Measurements from ENCODE around the gene TICRR. TPM values are rescaled to one million over a fixed set of nuclear protein-coding genes. Genes with fewer than 3 reads are reported as not detected.

TICRR gene
- total RNA-seq: under 1 TPM in 1 of 2 donors, not detected in 1; under 0.01 TPM

GRCh38 chr15:89575146-89575655, at the start of gene TICRR:
Gene TICRR (plus strand): TSS chr15:89575469. CDS start chr15:89575587, 118 bp downstream.
- TF ChIP-seq POLR2A (IDR thresholded peaks at IDR 0.05) (no peak), CTCF (IDR thresholded peaks at IDR 0.05) (no peak)
- intact Hi-C loops (cut with DNase I): no loop called here
- ATAC-seq (peak; percentile 100), DNase-seq (peak; percentile 97 to 99 (median 97))
- no peaks in the 10 kb centered on the region for H3K27me3 ChIP-seq
- 0% methylated on average over 15 to 37 of the region's 37 CpGs for WGBS, 2 donors
- H3K4me1 ChIP-seq: peaks cover 10% of the 10 kb centered on the region
- peak within 1 kb of the TSS in 1 of 4 donors; percentile 21 for H3K27ac ChIP-seq
- no peaks in the 10 kb centered on the region for H3K36me3 ChIP-seq (replicated peaks in 1 of 2; ENCODE audit: insufficient read depth in 1 of 2, low read depth in 2 of 2)
- no peaks in the 10 kb centered on the region for H3K9me3 ChIP-seq
- H3K4me3 ChIP-seq: peak within 1 kb of the TSS; percentile 60 to 80

GRCh38 chr15:89526181-89526580, 49.1 kb upstream of the TICRR start:
- H3K36me3 ChIP-seq (replicated peaks in 1 of 2; ENCODE audit: insufficient read depth in 1 of 2, low read depth in 2 of 2): no peaks in the 10 kb centered on the region
- H3K27me3 ChIP-seq: no peaks in the 10 kb centered on the region
- no peak overlapping the region for H3K27ac ChIP-seq
- no peaks in the 10 kb centered on the region for H3K9me3 ChIP-seq
- WGBS, 2 donors: 91 to 92% methylated on average over 7 of the region's 7 CpGs
- H3K4me1 ChIP-seq: peaks cover 5% of the 10 kb centered on the region
- DNase-seq: no peak
- intact Hi-C loops (cut with DNase I): no loop called here
- TF ChIP-seq CTCF (IDR thresholded peaks at IDR 0.05) (no peak), POLR2A (IDR thresholded peaks at IDR 0.05) (no peak)
- no peak for ATAC-seq
- H3K4me3 ChIP-seq: no peak overlapping the region

GRCh38 chr15:89526601-89527441, 48.4 kb upstream of the TICRR start:
- intact Hi-C loops (cut with DNase I): no loop called here
- Histone ChIP-seq H3K27ac (no peak overlapping the region), H3K36me3 (replicated peaks in 1 of 2; ENCODE audit: insufficient read depth in 1 of 2, low read depth in 2 of 2) (no peaks in the 10 kb centered on the region), H3K27me3 (no peaks in the 10 kb centered on the region), H3K9me3 (no peaks in the 10 kb centered on the region), H3K4me3 (no peak overlapping the region), H3K4me1 (peaks cover 5% of the 10 kb centered on the region)
- TF ChIP-seq CTCF (IDR thresholded peaks at IDR 0.05) (no peak), POLR2A (IDR thresholded peaks at IDR 0.05) (no peak)
- WGBS, 2 donors: 38 to 60% methylated on average over 9 to 10 of the region's 10 CpGs
- peak in 2 of 4 donors; percentile 2 to 25 for DNase-seq
- no peak for ATAC-seq

- TF ChIP-seq CTCF (IDR thresholded peaks at IDR 0.05) (no peak), POLR2A (IDR thresholded peaks at IDR 0.05) (no peak)
- Histone ChIP-seq H3K9me3 (no peaks in the 10 kb centered on the region), H3K4me1 (peaks cover 5% of the 10 kb centered on the region), H3K36me3 (replicated peaks in 1 of 2; ENCODE audit: insufficient read depth in 1 of 2, low read depth in 2 of 2) (no peaks in the 10 kb centered on the region), H3K27me3 (no peaks in the 10 kb centered on the region), H3K4me3 (no peak overlapping the region), H3K27ac (no peak overlapping the region)
- 80 to 84% methylated on average over 6 of the region's 6 CpGs for WGBS, 2 donors
- intact Hi-C loops (cut with DNase I): no loop called here
- DNase-seq: no peak
- no peak for ATAC-seq
Observed at GRCh38 chr15:89528757-89529352, 46.4 kb upstream of the TICRR start.
